AG04449 (cell line): ENCODE measurements around the gene CAP2.
"Not testable (repeated sequence)": the region's sequence is repeated elsewhere in the genome, so short reads cannot be mapped to it uniquely, and the experiment has no call there.

Experiments used
- CTCF ChIA-PET: fragments of 350-600 bp; formaldehyde crosslinking; extraction: SDS; loops from one replicate; lab custom pipeline; 2021; ENCODE audit warnings: antibody characterized with exemption; lab: Yijun Ruan, JAX
- POLR2A ChIA-PET: fragments of 400-600, 350-600 bp; formaldehyde crosslinking; extraction: SDS; loops from one replicate; lab custom pipeline; 2020; ENCODE audit warnings: antibody characterized with exemption, inconsistent platforms; lab: Yijun Ruan, JAX
- DNase-seq: peaks from one replicate; pipeline ENCODE4 v3.0.0-alpha.2; 2010; ENCODE audit warnings: low read depth, low spot score
- H3K4me3 ChIP-seq: 2 replicates; pipeline ENCODE4 v1.5.1; 2011; ENCODE audit warnings: low read depth, mild to moderate bottlenecking, control low read depth, low read length
- TF ChIP-seq, protein P1 (sequence below): IDR thresholded peaks from one replicate; pipeline ENCODE4 v1.5.1; 2011; ENCODE audit warnings: mild to moderate bottlenecking, moderate library complexity, low read length, control low read depth, inconsistent platforms; ENCODE audit not compliant: insufficient read depth; ENCODE audit errors: missing control alignments

Gene CAP2

DNA sequence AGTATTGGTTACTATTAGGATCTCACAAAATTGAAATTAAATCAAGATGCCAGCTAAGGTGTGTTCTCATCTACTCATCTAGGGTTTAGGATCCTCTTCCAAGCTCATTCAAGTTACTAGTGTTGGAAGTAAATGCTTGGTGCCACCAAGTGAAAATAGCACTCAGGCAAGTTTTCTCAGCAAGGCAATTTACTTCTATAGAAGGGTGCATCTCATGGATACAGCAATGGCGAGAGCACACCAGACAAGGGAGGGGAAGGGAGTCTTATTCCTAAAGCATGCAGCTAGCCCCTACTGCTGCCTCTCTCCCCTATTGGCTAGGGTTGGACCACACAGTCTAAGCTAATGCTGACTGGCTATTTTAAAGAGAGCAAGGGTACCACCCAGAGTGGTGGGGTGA, 183.7 kb downstream of the CAP2 start:
- no peak for DNase-seq
- TF ChIP-seq, protein P1, sequence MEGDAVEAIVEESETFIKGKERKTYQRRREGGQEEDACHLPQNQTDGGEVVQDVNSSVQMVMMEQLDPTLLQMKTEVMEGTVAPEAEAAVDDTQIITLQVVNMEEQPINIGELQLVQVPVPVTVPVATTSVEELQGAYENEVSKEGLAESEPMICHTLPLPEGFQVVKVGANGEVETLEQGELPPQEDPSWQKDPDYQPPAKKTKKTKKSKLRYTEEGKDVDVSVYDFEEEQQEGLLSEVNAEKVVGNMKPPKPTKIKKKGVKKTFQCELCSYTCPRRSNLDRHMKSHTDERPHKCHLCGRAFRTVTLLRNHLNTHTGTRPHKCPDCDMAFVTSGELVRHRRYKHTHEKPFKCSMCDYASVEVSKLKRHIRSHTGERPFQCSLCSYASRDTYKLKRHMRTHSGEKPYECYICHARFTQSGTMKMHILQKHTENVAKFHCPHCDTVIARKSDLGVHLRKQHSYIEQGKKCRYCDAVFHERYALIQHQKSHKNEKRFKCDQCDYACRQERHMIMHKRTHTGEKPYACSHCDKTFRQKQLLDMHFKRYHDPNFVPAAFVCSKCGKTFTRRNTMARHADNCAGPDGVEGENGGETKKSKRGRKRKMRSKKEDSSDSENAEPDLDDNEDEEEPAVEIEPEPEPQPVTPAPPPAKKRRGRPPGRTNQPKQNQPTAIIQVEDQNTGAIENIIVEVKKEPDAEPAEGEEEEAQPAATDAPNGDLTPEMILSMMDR: no peak
- POLR2A ChIA-PET: no interaction called here

DNA sequence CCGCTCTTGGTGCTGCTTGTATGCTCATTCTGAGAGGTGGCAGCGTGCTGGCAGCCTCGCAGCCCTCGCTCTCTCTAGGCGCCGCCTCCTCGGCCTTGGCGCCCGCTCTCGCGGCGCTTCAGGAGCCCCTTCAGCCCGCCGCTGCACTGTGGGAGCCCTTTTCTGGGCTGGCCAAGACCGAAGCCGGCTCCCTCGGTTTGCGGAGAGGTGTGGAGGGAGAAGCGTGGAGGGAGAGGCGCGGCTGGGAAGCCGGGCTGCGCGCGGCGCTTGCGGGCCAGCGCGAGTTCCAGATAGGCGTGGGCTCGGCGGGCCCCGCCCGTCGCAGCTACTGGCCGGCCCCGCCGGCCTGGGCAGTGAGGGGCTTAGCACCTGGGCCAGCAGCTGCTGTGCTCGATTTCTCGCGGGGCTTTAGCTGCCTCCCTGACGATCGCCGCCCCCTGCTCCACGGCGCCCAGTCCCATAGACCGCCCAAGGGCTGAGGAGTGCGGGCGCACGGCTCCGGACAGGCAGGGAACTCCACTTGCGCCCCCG, 187.2 kb downstream of the CAP2 start:
- DNase-seq: no peak
- H3K4me3 ChIP-seq: peak overlapping the region; percentile 62
- ChIA-PET POLR2A (interaction anchor here (1.2 kb wide), 1 partner anchor 283 kb away, joined by 3 read pairs; no protein-coding TSS in a partner anchor), CTCF (interaction anchor here (0.9 to 3.4 kb wide), 8 partner anchors 9 to 423 kb away, joined by 3 to 26 read pairs (median 4); partner anchors contain the start of gene RBM24)
- TF ChIP-seq, protein P1: no peak

More for the DNA sequence above, 183.7 kb downstream of the CAP2 start:
- CTCF ChIA-PET: interaction anchor here (0.8 kb wide), 1 partner anchor 419 kb away, joined by 3 read pairs; no protein-coding TSS in a partner anchor
- H3K4me3 ChIP-seq: no peak overlapping the region

DNA sequence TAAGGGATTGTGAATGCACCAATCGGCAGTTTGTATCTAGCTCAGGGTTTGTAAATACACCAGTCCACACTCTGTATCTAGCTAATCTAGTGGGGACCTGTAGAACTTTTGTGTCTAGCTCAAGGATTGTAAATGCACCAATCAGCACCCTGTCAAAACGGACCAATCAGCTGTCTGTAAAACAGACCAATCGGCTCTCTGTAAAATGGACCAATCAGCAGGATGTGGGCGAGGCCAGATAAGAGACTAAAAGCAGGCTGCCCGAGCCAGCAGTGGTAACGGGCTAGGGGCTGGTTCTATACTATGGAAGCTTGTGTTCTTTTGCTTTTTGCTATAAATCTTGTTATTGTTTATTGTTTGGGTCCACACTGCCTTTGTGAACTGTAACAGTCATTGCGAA, 187.9 kb downstream of the CAP2 start:
- CTCF ChIA-PET: interaction anchor here (0.9 to 3.4 kb wide), 7 partner anchors 9 to 424 kb away, joined by 3 to 26 read pairs (median 4); no protein-coding TSS in a partner anchor

DNA sequence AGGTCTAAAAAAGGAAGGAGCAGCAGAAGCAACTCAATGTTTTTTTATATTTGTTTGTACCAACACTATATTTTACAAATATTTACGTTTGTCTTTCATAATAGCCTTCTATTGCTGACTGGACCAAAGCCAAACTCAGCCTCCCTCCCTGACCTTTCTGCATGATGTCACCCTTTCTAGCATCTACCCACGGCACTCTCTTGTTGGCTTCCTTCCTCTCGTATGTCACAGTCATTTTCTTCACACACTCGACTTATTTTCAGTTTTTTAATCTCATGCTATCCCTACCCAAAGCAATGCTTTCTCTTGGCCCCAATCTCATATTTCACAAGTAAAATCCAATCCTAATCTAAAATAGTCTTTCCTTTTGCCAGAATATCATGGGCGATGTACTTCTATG, 190.4 kb downstream of the CAP2 start:
- POLR2A ChIA-PET: interaction anchor here (0.6 kb wide), 1 partner anchor 565 kb away, joined by 3 read pairs; no protein-coding TSS in a partner anchor
- no peak overlapping the region for H3K4me3 ChIP-seq
- TF ChIP-seq, protein P1: no peak
- no peak for DNase-seq
- CTCF ChIA-PET: interaction anchor here (0.5 to 3.9 kb wide), 38 partner anchors 8 to 439 kb away, joined by 3 to 77 read pairs (median 4); partner anchors contain the start of genes CAP2 and FAM8A1

More for the DNA sequence above, 187.9 kb downstream of the CAP2 start:
- POLR2A ChIA-PET: interaction anchor here (1.2 kb wide), 1 partner anchor 284 kb away, joined by 3 read pairs; no protein-coding TSS in a partner anchor
- not testable (repeated sequence) for DNase-seq, H3K4me3 ChIP-seq

DNA sequence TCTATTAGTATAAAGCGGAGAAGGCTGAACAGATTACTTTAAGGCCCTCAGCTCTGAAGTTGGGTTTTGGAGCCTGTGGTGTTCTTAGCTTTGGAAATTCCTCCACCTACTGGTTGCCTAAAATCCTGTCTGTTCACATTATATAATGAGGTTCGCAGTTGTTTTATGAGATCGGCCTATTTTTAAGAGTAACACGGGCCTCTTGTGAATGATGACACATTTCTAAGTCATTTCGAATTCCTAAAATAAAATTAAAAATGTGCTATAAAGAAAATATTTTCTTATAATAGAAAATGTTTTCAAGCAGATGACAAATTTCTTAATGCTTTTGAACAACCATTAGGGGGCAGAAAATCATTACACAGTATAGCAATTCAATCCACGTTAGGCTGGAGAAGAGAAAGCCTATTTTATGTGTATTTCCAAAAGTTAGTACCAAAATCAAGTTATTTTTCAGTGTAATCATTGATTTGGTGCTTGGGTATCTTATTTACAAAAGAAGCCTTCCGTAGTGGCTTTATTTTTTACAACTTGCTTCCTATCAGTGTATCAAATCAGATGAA, 190.9 kb downstream of the CAP2 start:
- no peak for DNase-seq
- ChIA-PET CTCF (interaction anchor here (0.5 to 3.9 kb wide), 41 partner anchors 9 to 440 kb away, joined by 3 to 77 read pairs (median 4); partner anchors contain the start of genes CAP2 and FAM8A1), POLR2A (interaction anchor here (0.6 kb wide), 1 partner anchor 565 kb away, joined by 3 read pairs; no protein-coding TSS in a partner anchor)

DNA sequence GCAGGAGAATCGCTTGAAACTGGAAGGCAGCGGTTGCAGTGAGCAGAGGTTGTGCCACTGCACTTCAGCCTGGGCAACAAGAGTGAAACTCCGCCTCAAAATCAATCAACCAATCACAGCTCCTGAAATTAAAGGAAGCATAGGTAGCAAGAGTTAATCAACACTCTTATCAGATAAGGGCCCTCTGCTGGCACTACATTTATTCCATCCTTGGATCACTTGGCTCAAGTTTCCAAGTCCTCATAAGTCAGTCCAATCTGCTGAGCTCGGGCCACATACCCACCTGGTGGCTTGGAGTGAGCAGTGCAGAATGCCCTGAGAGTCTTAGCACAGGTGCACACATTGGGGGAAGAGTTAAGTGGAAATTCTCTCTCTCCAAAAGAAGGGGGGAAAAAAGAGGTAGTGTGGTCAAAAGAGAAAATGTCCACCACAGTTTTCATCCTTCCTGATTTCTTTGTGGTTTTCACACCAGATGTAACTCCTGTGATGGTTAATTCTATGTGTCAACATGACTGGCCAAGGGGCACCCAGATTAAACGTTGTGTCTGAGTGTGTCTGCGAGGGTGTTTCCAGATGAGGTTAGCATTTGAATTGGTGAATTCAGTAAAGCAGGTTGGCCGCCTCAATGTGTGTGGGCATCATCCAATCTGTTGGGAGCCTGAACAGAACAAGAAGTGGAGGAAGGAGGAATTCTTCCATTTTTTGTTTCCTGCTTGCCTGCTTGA, 192.5 kb downstream of the CAP2 start:
- ChIA-PET POLR2A (no interaction called here), CTCF (interaction anchor here (0.5 to 3.9 kb wide), 16 partner anchors 10 to 717 kb away, joined by 3 to 77 read pairs (median 6); partner anchors contain the start of genes FAM8A1 and RBM24)
- H3K4me3 ChIP-seq: no peak overlapping the region
- DNase-seq: no peak
- TF ChIP-seq, protein P1: no peak

More for the DNA sequence above, 190.9 kb downstream of the CAP2 start:
- no peak overlapping the region; the same call in 1 of the 2 replicates for H3K4me3 ChIP-seq
- TF ChIP-seq, protein P1: peak; percentile 68

DNA sequence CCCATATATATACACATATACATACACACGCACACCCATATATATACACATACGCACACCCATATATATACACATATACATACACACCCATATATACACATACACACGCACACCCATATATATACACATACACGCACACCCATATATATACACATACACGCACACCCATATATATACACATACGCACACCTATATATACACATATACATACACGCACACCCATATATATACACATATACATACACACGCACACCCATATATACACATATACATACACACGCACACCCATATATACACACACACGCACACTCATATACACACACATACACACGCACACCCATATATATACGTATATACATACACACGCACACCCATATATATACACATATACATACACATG, 193.2 kb downstream of the CAP2 start:
- CTCF ChIA-PET: interaction anchor here (1.2 to 3.9 kb wide), 6 partner anchors 9 to 430 kb away, joined by 3 to 77 read pairs (median 16); no protein-coding TSS in a partner anchor
- DNase-seq, H3K4me3 ChIP-seq, POLR2A ChIA-PET: not testable (repeated sequence)
